GM19468 (cell line): ENCODE results near the gene FAM117B.
"Not testable (repeated sequence)": the region's sequence is repeated elsewhere in the genome, so short reads cannot be mapped to it uniquely, and the experiment has no call there.

Experiments
- ATAC-seq: cut with Tn5 transposase; IDR thresholded peaks from one replicate; pipeline ENCODE4 v1.9.1; 2021; ENCODE audit warnings: mild to moderate bottlenecking, moderate library complexity, moderate number of reproducible peaks; ENCODE audit not compliant: unreplicated experiment; ENCODE audit errors: extremely low read depth

FAM117B gene

DNA sequence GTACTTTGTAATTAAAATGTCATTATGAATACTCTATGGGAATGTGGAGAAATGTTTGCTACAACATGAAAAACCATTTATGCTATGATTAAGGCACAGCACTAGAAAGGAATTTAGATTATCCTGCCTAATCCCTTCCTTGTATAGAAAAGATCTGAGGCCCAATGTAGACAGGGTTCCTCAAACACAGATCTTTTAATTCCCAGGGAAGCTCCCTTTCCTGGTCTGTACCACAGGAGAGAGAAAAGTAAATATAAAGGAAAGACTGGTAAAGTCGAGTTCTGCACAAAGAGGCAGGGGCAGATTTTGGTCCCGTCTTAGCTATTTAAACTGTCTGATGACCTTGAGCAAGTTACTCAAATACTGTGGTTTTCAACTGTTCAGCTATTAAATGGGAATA lies 152.1 kb downstream of the FAM117B start:
- ATAC-seq = no peak

DNA sequence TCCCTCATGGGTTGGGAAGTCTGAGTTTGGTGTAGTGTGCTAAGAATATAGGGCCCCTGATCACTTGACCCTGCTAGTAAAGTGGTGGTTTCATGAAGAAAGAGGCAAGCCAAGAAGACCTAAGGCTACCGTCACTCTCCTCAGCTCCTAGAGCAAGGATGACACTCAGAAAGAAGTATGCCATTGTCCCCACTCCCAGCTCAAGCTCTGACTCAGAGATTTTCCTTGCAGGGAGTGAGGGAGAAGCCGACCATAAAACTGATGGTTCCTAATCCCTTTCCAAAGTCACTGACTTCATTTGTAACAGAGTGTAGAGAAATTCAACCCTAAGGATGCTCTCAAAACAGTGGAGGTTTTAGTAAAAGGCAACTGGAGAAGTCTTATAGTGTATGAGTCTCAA lies 155.9 kb downstream of the FAM117B start:
- ATAC-seq = no peak

DNA sequence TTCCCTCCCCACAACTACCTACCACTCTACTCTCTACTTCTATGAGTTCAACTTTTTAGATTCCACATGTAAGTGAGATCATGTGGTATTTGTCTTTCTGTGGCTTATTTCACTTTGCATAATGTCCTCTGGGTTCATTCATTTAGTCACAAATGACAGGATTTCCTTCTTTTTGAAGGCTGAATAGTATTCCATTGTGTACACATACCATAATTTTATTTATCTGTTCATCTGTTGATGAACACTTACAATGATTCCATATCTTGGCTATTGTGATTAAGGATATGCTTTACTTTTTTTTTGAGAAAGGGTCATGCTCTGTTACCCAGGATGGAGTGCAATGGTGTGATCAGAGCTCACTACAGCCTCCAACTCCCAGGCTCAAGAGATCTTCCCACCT lies 163.2 kb downstream of the FAM117B start:
- ATAC-seq = no peak

DNA sequence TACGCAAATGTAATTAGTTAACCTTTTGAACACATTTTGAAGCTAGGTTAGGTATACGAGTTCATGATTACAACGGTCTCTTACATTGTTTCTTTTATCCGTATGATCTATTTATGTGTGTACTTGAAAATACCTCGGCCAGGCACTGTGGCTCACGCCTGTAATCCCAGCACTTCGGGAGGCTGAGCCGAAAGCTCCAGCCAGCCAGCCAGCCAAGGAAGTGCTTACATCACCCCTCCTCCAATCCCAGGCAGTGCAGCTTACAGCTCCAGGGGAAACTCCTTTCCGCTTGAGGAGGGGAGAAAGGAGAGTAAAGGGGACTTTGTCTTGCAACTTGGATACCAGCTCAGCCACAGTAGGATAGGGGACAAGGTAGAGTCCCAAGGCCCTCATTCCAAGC lies 171.1 kb downstream of the FAM117B start:
- ATAC-seq = not testable (repeated sequence)

DNA sequence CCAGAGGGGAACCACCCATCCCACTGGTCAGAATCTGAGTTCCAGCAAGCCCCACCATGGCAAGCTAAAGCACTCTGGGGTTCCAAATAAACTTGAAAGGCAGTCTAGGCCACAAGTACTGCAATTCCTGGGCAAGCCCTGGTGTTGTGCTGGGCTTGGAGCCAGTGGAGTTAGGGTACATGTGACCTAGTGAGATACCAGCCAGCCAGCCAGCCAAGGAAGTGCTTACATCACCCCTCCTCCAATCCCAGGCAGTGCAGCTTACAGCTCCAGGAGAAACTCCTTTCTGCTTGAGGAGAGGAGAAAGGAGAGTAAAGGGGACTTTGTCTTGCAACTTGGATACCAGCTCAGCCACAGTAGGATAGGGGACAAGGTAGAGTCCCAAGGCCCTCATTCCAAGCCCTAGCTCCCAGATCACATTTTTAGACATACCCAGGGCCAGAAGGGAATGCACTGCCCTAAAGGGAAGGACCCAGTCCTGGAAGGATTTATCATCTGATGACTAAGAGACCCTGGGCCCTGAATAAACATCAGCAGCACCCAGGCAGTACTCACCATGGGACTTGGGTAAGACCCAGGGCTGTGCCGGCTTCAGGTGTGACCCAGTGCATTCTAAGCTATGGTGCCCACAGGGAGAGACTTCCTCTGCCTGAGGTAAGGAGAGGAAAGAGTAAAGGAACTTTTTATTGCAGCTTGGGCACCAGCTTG lies 172.8 kb downstream of the FAM117B start:
- ATAC-seq = not testable (repeated sequence)

DNA sequence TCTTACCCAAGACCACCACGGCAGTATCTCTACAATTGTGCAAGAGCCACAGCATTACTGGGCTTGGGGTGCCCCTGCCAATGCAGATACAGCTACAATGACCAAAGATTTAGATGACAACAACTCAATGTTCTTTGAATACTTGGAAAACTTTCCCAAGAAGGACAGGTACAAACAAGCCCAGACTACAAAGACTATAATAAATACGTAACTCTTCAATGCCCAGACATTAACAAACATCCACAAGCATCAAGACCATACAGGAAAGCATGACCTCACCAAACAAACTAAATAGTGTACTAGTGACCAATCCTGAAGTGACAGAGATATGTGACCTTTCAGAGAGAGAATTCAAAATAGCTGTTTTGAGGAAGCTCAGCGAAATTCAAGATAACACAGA lies 174.0 kb downstream of the FAM117B start:
- no peak for ATAC-seq

DNA sequence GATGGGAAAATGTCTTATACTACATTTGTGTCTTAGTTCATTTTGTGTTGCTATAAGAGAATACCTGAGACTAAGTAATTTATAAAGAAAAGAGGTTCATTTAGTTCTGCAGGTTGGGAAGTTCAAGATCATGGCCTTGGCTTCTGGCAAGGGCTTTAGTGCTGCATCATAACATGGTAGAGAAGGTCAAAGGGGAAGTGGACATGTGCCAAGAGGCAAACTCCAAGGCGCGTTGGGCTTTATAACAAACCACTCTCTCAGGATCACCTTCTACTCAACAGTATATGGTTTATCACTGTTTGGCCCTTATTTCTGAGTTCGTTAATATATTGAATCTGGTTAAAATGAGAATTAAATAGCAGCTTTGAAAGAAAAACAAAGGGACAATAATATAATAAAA lies 178.6 kb downstream of the FAM117B start:
- ATAC-seq = no peak

DNA sequence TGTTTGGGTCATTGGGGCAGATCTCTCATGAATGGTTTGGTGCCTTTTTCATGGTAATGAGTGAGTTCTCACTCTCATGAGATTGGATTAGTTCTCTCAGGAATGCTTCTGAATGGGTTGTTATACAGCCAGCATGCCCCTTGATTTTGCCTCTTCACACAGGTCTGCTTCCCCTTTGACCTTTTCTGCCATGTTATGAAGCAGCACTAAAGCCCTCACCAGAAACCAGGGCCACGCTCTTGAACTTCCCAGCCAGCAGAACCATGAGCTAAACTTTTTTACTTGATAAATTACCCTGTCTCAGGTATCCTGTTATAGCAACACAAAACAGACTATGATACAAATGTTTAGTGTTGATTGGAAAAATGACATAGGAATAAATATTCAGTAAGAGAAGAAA lies 179.5 kb downstream of the FAM117B start:
- no peak for ATAC-seq

DNA sequence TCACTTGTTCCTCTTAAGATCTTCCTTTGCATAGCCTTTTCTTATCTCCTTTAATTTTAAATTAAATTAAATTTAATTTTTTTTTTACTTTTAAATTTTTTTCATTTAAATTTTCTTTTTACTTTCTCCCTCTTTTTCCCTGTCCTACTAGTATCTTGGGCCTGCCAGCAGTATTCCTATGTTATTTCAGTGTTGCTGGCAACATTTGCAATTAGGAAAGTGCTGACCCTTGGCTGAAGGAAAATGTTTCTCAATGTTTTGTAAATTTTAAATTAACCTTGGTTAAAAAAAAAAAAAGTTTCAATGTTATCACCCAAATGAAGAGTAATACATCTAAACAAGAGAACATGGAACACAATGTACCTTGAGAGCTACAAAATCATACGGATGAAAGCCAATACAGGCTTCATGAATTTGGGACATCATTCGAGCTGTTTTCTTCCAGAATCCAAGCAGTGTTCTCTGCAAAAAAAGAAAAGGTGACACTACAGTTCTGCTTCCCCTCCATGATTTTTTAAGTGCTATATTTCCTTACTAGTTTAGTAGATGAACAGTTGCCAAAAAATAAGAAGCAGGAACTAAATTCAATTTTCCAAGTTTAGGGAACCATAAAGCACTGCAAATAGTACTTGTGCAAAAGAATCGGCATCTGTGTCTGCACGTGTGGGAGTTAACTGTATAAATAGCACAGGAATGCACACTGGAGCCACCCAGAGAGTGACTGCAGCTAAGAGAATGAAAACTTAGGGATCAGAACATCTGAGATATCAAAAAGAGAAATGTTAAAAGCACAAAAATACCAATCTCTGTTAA lies 181.0 kb downstream of the FAM117B start:
- ATAC-seq = no peak

DNA sequence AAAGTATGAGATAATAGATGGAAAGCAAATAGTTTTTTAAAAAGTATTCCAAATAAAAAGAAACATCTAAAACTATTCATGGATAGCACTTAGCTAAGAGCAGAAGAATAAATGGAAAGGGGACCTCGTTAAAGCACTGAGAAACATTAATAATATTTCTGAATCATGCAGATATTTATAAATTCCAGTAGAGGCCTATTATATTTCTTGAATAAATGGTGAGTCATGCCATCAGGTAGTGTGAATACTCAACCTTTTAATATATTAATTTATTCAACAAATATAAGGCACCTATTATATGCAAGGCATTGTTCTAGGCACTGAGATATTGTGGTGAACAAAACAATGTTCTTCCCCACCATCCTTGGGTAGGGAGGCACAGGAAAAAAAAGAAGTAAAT lies 183.0 kb downstream of the FAM117B start:
- no peak for ATAC-seq

DNA sequence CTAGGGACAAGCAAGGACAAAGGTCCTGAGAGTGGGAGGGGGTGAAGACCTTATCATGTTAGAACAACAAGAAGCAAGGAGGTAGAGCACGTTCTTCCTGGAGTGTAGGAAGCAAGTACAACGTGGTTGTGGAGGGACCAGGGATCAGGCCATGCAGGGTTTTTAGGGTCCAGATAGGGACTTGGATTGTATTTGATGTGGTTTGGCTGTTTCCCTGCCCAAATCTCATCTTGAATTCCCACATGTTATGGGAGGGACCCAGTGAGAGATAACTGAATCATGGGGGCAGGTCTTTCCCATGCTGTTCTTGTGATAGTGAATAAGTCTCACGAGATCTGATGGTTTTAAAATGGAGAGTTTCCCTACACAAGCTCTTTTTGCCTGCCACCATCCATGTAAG lies 183.6 kb downstream of the FAM117B start:
- no peak for ATAC-seq
